GM19452 (cell line): ENCODE results near the gene FAM234A.
"Not testable (repeated sequence)": the region's sequence is repeated elsewhere in the genome, so short reads cannot be mapped to it uniquely, and the experiment has no call there.

Experiments used
- ATAC-seq: cut with Tn5 transposase; IDR thresholded peaks from one replicate; pipeline ENCODE4 v1.9.1; 2021; ENCODE audit not compliant: unreplicated experiment

The FAM234A gene

GRCh38 chr16:234468-235305 is at the start of gene FAM234A:
TSS of gene FAM234A (plus strand) at chr16:234821. CDS start at chr16:254414, 19,593 bp downstream.
- peak; percentile 81 for ATAC-seq

GRCh38 chr16:185213-185612 is 49.4 kb upstream of the FAM234A start:
- no peak for ATAC-seq

DNA sequence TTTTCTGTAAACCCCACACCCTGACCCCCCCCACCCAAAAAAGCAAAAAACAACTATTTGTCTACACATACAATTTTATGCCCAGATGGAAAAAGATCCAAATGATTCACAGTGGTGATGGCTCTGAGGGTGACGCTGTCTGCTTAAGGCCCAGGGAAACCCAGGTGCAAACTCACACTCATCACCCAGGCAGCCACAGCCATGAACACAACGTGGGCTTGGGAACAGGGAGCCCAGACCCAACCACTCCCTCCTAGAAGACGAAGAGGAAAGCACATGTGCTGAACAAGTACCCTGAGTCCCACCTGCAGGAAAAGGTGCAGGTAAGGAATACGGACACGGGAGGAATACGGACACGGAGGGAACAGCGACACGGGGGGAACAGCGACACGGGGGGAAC is 48.9 kb upstream of the FAM234A start:
- ATAC-seq, result no peak

GRCh38 chr16:187330-187729 is 47.3 kb upstream of the FAM234A start:
- no peak for ATAC-seq

GRCh38 chr16:188674-189073 is 45.9 kb upstream of the FAM234A start:
- ATAC-seq, result no peak

DNA sequence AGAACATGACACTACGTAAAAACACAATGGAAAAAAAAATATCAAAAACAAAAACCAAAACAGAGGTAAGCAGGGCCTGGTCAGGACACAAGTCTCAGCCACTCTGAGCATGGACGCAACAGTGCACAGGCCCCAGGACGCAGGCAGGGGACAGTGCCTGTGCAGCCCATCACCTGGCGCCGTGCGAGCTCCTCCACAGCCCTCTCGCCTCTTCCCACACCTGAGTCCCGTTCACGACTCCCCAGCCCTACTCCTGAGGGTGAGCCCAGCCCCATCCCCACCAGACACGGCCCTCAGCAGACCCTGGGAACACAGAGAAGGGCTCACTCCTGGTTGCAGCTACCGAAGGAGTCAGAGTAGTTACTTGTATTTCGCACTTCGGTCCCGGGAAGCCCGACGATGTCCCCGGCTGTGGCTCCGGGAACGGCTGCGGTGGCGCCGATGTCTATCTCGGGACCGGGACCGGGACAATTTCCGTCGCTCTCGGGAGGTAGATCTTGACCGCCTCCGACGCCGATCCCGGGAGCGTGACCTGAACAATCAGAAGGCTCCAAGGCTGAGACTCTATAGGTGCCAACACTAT is 44.9 kb upstream of the FAM234A start:
- no peak for ATAC-seq

DNA sequence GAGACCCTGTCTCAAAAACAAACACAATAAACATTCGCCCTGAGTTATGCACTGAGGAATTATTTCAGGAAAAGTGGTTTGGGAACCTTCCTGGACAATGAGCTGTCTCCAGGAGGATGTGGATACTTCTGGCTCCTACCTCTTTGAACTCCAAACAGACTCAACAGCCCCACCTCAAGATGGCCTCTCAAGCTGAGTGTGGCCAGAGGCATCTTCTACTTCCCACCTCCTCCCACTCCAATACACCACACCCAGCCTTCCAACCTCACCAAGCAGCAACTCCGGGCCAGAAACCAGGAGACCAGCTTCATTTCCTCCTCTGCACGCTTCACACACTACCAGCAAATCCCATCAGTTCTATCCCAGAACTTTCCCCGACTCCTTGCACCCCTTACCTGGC is 42.8 kb upstream of the FAM234A start:
- no peak for ATAC-seq

DNA sequence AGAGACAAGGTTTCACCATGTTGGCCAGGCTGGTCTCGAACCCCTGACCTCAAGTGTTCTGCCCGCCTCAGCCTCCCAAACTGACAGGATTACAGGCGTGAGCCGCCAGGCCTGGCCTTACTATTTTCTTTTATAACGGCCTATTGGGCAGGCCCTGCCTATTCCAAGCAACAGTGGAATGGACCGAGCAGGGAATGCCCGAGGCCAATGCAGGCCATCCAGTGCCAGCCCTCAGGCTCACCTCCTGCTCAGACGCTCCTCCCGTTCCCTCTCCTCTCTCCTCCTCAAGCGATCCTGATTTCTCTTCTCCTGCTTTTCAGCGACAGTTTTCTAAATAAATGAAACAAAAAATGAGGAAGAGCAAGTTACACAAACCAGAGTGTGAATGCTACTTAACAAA is 41.9 kb upstream of the FAM234A start:
- no peak for ATAC-seq

- ATAC-seq, result no peak
These were observed 41.2 kb upstream of the FAM234A start for GRCh38 chr16:193441-193840.

- no peak for ATAC-seq
These were observed 40.1 kb upstream of the FAM234A start for GRCh38 chr16:194516-194915.

GRCh38 chr16:200388-200787 is 34.2 kb upstream of the FAM234A start:
- no peak for ATAC-seq

DNA sequence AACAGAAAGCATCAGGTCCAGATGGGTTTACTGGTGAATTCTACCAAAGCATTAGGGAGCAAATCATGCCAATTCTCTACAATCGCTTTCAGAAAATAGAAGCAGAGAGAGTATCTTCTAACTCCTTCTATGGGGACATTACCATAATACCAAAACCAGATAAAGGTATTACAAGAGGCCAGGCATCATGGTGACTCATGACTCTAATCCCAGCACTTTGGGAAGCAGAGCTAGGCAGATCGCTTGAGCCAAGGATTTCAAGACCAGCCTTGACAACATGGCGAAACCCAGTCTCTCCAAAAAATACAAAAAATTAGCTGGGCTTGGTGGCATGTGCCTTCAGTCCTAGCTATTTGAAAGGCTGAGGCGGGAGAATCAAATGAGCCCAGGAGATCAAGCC is 31.4 kb upstream of the FAM234A start:
- ATAC-seq, result no peak

- ATAC-seq, result not testable (repeated sequence)
These were observed 30.6 kb upstream of the FAM234A start for GRCh38 chr16:204046-204445.

- not testable (repeated sequence) for ATAC-seq
These were observed 25.3 kb upstream of the FAM234A start for GRCh38 chr16:209359-209758.

DNA sequence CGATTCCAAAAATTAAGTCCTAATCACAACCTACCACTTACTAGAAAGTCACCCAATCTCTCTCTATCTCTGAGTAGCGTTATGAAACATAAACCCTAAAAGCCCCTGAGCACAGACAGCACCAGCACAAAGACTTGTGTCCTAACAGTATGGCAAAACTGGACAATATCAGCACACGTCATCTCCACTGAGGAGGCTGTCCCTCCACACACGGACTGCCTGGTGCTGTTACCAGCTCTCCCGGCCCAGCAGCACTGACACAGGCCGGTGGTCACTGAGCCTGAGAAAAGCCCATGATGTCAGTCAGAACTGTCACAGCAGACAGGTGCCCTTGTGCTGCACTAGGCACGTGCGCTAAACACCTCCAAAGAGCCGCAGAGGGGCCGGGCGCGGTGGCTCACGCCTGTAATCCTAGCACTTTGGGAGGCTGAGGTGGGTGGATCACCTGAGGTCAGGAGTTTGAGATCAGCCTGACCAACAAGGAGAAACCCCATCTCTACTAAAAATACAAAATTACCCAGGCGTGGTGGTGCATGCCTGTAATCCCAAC is 22.9 kb upstream of the FAM234A start:
- not testable (repeated sequence) for ATAC-seq

DNA sequence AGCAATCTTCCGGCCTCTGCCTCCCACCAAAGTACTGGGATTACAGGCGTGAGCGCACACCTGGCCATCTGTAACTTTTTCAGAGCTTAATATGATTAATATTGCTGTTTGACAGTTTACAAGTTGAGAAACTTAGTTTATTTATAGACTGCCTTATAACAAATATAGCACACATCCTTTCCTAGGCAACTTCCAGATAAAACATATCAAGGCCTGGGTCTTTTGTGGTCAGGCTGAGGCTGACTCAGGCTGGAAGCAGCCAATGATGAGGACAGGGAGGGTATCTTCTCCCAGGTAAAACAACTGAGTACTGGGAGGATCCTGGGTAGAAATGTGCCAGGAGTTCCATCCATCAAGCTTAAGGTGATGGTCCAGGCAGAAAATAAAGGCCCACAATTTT is 21.6 kb upstream of the FAM234A start:
- no peak for ATAC-seq

DNA sequence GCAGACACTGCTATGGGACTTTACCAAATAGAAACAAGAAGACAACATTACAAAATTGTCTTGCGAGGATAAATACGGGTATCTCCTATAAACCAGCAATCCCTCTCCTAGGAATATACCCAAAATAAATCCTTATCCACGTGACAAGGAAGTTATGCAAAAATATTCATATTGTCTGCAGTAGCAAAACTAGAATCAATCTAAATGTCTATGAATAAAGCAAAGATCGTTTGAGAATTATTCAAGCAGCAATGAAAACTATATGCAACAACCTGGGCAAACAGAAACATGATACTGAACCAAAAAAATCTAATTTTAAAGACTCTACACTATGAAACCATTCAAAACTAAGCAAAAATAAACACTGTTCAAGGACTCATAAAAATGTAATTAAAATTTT is 14.6 kb upstream of the FAM234A start:
- no peak for ATAC-seq

DNA sequence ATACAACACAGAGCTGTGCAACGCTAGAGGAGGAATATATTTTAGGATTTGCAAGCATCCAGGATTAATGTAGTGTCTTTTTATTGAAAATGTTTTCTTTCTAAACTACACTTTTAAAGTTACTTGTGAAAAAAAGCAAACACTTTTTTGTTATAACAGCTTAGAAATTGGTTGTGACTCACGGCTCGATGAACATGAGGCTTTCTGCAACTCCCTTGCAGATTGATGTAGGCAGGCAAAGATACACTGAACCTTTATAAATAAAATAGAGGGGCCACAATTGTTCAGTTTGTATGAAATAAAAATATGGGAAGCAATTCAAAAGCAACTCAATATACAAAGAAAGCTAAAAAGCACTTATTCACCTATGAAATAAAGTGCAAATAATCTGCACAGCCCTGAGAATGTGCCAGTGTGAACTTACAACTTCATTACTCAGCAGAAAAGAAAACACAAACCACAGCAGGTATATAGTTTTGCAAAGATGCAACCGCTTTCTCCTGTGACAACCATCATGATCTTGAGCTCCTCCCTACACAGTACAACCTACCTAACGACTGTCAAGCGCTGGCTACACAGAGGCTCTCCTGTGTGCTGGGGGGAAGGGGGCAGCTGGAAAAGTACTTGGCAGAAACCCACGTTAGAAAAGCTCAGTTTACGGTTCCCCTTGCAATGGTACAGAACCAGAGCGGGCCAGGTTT is 6.3 kb upstream of the FAM234A start:
- peak; percentile 9 for ATAC-seq

DNA sequence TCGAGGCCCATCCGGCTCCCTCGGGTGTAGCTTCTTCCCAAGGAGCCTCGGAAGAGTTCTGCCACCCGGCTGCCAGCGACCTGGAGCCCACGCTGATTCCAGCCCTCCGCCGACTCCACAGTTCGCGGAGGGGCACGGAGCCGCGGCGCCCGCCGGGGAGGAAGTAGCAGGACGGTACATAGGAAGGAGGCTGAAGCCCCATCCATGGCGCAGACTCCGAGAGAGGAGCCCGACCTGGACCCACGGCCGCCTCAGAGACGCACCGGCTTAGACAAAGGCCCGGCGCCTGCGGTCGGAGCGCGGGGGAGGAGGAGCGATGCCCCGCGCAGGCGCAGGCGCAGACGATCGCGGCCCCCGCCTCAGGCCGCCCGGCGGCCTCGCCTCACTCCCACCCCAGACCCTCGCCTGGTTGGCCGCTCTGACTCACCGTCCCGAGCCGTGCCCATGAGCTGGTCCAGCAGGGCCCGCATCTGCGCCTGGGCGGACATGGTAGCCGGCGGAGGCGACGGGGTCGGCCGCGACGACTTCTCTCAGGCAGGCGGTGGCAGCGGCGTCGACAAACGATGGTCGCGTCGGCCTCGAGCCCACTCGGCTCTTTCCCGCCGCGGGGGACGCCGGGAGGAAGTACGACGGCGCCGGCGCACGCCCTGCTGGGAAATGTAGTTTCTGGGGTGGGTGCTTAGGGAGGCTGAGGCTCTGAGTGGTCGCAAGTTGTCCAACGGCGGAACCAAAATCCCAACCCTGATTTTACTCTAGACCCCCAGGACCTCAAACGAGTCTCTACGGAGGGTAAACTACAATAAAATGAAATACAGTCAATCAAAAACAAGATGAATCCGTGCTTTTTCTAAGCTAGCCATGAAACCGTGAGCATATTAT is 5.5 kb upstream of the FAM234A start, which contains the start of gene LUC7L:
TSS of gene LUC7L (minus strand) at position 598 of the 879 bp plus-strand sequence. CDS start at position 488, 110 bp downstream.
- ATAC-seq, result peak; percentile 85

DNA sequence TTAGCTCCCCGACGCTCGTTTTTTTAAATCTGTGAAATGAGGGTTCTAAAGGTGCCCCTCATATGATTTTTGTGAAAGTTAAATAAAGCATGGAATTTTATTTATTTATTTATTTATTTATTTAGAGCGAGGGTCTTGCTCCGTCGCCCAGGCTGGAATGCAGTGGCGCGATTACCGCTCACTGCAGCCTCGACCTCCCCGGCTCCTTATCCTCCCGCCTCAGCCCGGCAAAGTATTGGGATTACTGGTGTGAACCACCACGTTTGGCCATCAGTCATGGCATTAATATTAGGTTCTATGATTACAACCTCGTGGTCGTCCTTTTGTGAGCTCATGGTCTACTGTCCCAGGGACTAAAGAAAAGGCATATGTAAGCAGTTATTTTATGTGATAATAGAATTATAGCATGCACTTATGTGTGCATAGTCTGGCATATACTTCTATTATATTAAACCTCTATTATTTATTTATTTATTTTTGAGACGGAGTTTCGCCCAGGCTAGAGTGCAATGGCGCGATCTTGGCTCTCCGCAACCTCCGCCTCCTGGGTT is 4.8 kb upstream of the FAM234A start:
- no peak for ATAC-seq
